CD4-positive, alpha-beta T cell treated with Interleukin-2 at 100 ng/mL for 4 hours (primary cell): ENCODE data around the gene LCNL1.

Source experiments
- DNase-seq: peaks from one replicate; pipeline ENCODE4 v3.0.0-alpha.2; 2020; ENCODE audit warnings: low spot score

The LCNL1 gene

GRCh38 chr9:136947028-136947891, 35.5 kb upstream of the LCNL1 start:
- no peak for DNase-seq

GRCh38 chr9:136947955-136948510, 34.8 kb upstream of the LCNL1 start:
- no peak for DNase-seq

GRCh38 chr9:136949239-136949816, 33.5 kb upstream of the LCNL1 start:
- no peak for DNase-seq

GRCh38 chr9:136949817-136950655, 32.8 kb upstream of the LCNL1 start:
- peak; percentile 97 for DNase-seq

GRCh38 chr9:136950656-136951276, 32.0 kb upstream of the LCNL1 start:
- DNase-seq: no peak

- DNase-seq: no peak
Observed at GRCh38 chr9:136951541-136952320, 31.1 kb upstream of the LCNL1 start, which contains the start of gene LCN12. Gene LCN12, plus strand, starts transcription at chr9:136952273. Its CDS starts 55 bp downstream, at chr9:136952328.

- no peak for DNase-seq
Observed at GRCh38 chr9:136952321-136952850, 30.4 kb upstream of the LCNL1 start.

- no peak for DNase-seq
Observed at GRCh38 chr9:136952876-136953770, 29.7 kb upstream of the LCNL1 start.

GRCh38 chr9:136953771-136954269, 29.0 kb upstream of the LCNL1 start:
- DNase-seq: no peak

GRCh38 chr9:136954270-136955083, 28.3 kb upstream of the LCNL1 start:
- no peak for DNase-seq

GRCh38 chr9:136955202-136955942, 27.4 kb upstream of the LCNL1 start:
- no peak for DNase-seq

GRCh38 chr9:136955943-136956335, 26.9 kb upstream of the LCNL1 start:
- DNase-seq: no peak

- DNase-seq: no peak
Observed at GRCh38 chr9:136956604-136957003, 26.2 kb upstream of the LCNL1 start.

GRCh38 chr9:136957461-136957860, 25.3 kb upstream of the LCNL1 start:
- DNase-seq: no peak

GRCh38 chr9:136957901-136958300, 24.9 kb upstream of the LCNL1 start:
- no peak for DNase-seq

GRCh38 chr9:136958473-136958872, 24.3 kb upstream of the LCNL1 start:
- no peak for DNase-seq

- DNase-seq: no peak
Observed at GRCh38 chr9:136958898-136959850, 23.6 kb upstream of the LCNL1 start.
